ENCODE results near the gene CTTNBP2NL.

DNA sequence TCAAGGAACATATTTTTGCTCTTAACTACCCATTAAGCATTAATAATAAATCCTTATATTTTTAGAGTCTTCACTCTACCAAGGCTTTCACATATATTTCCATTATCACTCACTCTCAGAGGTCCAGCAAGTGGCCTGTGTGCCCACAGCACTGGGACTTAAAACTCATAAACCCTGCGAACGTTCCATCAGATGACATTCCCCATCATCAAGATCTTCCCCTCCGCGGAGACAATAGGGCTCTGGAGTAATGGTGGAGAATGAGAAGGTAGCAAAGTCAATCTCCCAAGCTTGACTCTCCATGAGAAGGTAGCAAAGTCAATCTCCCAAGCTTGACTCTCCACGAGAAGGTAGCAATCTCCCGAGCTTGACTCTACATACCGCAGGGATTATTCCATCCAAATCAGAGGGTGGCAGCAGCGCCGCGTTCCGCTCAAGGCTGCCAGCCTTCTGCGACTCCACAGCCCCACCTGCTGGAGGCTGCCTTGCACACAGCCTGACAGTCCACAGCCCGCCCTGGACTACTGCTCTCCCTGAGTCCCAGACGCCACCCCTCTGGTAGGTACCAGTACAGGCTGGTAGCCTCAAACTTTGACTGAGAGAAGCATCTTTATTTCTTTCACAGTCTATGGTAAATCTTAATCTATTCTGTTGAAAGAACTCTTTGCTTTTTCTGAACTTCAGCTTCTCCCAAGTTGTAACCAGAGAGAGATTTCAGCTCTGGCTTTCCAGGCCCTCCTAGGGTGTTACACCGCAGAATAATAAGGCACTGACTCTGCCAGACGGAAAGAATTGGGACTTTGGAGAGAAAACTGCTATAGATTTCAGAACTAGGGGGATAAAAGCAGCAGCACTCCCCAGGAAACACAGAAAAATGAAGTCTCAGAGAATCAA is 26.4 kb upstream of the CTTNBP2NL start:
- TF ChIP-seq, protein P1, sequence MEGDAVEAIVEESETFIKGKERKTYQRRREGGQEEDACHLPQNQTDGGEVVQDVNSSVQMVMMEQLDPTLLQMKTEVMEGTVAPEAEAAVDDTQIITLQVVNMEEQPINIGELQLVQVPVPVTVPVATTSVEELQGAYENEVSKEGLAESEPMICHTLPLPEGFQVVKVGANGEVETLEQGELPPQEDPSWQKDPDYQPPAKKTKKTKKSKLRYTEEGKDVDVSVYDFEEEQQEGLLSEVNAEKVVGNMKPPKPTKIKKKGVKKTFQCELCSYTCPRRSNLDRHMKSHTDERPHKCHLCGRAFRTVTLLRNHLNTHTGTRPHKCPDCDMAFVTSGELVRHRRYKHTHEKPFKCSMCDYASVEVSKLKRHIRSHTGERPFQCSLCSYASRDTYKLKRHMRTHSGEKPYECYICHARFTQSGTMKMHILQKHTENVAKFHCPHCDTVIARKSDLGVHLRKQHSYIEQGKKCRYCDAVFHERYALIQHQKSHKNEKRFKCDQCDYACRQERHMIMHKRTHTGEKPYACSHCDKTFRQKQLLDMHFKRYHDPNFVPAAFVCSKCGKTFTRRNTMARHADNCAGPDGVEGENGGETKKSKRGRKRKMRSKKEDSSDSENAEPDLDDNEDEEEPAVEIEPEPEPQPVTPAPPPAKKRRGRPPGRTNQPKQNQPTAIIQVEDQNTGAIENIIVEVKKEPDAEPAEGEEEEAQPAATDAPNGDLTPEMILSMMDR (IDR thresholded peaks at IDR 0.05), result peak; percentile 98
- TF ChIP-seq ZFX (IDR thresholded peaks at IDR 0.05; ENCODE audit: borderline replicate concordance), result no peak

Data from 22Rv1 (cell line).